GM08714 (cell line): Measurements from ENCODE around the gene CACNB1.

Experiments
- H3K4me3 ChIP-seq: fragments of 200-500 bp; sonication (Bioruptor generic); 2 replicates; pipeline ENCODE4 v1.5.1; 2014; ENCODE audit warnings: mild to moderate bottlenecking, low read length, inconsistent platforms
- ZNF274 ChIP-seq: IDR thresholded peaks from 2 replicates; pipeline ENCODE4 v1.6.1; 2012; ENCODE audit warnings: mild to moderate bottlenecking, low read depth, low read length

The CACNB1 gene

DNA sequence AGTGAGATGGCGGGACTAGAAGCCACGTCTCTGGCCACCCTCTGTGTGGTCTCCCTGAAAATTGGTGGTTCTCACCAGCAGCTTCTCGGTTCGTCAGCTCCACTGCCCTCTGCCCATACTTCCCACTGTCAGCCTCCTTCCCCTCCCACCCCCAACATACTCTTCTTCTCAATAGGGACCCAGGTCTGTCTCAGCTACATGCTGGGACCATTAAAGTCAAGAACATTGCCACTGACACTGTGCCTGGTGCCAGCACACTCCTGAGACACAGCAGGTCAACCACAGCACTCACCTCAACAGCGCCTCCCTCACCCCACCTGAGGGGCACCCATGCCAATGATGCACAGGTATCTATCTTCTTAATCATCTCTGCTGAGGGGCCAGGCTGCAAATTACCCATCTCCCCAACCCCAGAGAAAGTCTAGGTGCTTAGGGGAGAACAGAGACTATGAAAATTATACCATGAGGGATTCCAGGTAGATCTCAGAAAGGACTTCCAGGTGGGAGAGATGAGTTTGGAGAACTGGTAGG, 47.3 kb downstream of the CACNB1 start:
- no peak for TF ChIP-seq ZNF274
- no peak overlapping the region for H3K4me3 ChIP-seq

DNA sequence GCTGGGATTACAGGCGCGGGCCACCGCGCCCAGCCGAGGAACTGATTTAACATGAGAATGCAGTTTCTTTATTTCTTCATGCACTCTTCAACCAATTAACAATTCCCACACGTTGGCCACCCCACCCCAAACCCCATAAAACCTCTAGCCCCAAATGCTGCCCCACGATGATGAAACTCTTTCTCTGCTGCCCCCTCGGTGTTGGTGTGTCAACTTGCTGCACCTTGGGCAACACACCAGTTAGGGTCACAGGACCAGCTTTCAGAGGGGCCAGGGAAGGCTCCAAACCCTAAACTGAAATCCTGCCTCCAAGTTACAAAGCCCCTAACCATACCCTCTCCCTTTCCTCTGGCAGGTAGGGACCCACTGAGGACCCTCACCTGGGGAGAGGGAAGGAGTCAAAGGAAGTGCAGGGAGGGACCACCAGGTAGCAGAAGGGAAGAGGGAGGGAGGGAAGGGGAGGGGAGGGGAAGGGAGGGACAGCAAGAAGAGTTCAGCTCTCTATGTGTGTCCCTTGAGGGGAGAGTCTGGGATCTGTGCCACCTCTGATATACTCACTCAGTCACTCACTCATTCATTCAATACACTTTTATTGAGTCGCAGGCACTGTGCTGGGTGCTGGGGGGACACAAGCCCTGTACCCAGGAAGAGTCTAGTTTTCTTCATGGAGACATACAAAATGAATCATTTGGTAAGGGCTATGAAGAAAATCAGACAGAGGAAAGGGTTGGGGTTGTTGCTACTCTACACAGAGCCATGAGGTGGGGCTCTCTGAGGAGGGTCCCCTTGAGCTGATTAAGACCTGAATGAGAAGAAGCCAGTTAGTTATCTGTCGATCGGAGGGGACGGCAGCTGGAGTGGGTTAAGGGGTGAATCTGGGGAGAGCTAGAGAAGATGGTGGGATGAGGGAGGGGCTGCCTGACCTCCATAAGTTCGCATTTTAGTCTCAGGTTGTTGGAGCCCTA, 50.0 kb downstream of the CACNB1 start:
- TF ChIP-seq ZNF274: no peak
- no peak overlapping the region for H3K4me3 ChIP-seq

DNA sequence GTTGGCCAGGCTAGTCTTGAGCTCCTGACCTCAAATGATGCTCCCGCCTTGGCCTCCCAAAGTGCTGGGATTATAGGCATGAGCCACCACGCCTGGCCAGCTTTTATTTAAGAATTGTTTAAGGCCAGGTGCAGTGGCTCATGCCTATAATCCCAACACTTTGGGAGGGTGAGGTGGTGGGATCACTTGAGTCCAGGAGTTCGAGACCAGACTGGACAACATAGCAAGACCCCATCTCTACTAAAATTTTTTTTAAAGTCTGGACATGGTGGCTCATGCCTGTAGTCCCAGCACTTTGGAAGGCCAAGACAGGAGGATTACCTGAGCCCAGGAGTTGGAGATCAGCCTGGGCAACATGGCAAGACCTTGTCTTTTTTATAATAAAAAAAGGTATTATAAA, 51.2 kb downstream of the CACNB1 start:
- H3K4me3 ChIP-seq: no peak overlapping the region
- no peak for TF ChIP-seq ZNF274

DNA sequence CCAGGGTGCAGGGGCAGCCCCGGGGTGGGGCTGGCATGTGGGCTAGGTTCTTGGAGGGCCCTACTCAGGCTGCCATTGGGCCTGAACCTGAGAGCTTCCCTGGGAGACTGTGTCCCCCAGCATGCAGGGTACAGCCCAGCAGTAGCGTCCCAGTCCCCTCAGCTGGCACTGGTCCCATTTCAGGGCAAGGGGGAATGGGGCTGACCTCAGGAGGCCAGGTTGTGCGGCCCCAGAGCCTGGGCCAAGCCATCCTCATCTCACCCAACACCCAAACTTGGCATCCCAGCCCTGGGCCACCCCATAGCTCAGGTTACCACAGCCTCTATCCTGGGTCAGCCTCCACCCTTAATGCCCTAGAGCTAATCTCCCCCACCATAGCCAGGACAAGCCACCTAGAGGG, 52.3 kb downstream of the CACNB1 start:
- no peak overlapping the region for H3K4me3 ChIP-seq
- no peak for TF ChIP-seq ZNF274

DNA sequence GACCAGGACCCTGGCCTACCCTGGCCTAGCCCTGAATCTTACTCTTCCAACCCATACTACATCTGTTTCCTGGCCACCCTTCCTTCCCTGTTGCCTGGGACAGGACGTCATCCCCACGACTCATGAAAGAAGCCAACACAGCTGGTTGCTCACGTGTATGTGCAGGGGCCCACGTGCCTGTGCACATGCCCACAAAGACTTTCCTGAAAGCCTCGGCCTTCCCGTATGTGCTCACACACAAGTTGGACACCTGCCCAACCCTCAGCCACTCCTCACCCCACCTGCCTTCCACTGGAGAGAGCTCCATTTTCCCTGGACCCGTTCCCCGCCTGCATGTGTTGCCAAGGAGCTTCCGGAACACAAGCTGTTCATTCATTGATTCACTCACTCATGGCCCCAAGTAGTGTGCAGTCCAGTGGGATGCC, 53.0 kb downstream of the CACNB1 start:
- no peak overlapping the region for H3K4me3 ChIP-seq
- no peak for TF ChIP-seq ZNF274

DNA sequence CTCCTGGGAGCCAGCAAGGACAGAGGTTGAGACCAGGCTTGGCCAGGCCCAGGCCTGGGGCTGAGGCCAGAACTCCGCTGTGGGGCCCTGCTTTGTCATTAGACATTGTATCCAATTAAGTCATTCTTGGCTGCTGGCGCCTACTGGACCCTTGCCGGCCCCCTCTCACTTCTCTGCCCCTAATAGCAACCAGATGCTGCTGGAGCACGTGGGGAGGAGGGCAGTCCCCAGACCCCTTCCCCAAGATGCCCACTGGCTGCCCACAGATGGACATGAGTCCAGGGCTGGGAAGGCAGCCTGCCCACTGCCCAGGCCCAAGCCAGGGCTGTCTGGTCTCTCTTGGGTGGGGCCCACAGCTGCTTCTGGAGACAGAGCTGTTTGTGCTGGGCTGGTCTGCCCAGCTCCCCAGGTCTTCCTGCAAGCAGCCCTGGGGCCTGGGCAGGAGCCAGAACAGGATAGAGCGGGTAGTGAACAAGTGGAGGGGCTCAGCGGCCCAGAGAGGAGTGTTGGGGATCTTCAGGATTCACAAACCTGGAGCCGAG, 53.8 kb downstream of the CACNB1 start:
- no peak overlapping the region for H3K4me3 ChIP-seq
- TF ChIP-seq ZNF274: no peak

DNA sequence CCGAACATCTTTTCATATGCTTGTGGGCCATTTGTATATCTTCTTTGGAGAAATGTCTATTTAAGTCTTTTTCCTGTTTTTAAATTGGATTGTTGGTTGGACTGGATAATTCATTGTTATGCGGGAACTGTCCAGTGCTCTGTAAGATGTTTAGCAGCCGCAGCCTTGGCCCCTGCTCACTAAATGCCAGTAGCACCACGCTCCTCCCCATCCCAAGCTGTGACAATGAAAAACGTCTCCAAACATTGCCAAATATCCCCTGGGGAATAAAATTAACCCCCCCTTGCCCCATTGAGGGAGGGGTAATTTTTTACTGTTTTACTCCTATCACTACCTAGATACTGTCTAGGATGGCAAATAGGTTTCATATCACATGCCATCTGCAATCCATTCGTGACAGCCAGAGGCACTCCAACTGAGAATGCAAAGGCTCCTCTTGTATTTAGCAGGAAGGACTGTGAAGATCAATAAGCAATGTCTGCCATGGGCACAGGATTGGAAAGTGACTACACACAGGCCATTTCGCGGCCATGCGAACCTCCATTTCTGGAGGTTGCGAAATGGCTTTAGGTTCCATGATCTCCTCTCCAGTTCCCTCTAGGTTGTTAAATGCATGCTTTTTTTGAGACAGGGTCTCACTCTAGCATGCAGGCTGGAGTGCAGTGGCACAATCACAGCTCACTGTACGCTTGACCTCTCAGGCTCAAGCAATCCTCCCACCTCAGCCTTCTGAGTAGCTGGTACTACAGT, 55.4 kb downstream of the CACNB1 start:
- no peak overlapping the region for H3K4me3 ChIP-seq
- no peak for TF ChIP-seq ZNF274

DNA sequence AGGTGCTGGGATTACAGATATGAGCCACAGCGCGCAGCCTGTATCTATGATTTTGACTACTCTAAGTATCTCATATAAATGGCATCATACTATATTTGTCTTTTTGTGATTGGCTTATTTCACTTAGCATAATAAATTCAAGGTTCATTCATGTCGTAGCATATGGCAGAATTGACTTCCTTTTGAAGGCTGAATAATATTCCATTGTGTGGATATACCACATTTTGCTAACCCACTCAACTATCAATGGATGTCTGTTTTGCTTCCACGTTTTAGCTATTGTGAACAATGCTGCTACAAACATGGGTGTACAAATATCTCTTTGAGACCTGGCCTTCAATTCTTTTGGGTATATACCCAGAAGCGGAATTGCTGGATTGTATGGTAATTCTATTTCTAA, 56.2 kb downstream of the CACNB1 start:
- no peak for TF ChIP-seq ZNF274

DNA sequence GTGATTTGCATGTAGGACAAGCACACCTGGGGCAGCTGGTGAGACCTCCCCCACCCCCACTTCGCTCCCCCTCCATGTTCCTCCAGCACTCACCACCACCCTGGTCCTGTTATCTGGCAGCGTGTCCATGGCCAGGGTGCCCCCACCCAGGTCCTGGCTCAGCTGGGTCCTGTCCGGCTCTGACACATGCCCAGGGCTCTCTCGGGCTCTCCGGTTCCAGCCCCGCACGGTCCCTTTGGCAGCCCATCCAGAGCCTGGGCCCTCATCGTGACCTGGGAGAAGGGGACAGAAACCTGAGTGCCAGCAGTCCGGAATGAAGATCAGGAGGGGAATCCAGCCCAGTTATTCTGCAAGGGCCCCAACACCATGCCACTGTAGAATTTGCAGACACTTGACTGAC, 57.9 kb downstream of the CACNB1 start:
- no peak for TF ChIP-seq ZNF274

More for the DNA sequence above, 56.2 kb downstream of the CACNB1 start:
- no peak overlapping the region for H3K4me3 ChIP-seq

DNA sequence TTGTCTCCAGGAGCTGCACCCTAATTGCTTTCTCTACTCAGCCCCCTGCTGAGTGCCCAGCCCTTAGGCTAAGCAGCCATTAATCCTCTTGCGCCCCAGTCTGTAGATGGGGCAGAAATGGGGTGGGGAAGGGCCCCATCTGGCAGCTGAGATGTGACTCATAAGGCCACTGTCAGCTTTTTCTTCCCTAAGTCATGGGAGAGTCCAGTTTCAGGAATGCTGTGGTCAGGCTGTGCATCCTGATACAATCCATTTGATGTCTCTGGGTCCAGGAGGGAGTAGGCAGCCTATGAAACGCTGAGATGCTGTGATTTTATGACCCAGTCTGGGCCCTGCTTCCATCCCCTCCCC, 58.3 kb downstream of the CACNB1 start:
- H3K4me3 ChIP-seq: no peak overlapping the region
- no peak for TF ChIP-seq ZNF274

More for the DNA sequence above, 57.9 kb downstream of the CACNB1 start:
- H3K4me3 ChIP-seq: no peak overlapping the region

DNA sequence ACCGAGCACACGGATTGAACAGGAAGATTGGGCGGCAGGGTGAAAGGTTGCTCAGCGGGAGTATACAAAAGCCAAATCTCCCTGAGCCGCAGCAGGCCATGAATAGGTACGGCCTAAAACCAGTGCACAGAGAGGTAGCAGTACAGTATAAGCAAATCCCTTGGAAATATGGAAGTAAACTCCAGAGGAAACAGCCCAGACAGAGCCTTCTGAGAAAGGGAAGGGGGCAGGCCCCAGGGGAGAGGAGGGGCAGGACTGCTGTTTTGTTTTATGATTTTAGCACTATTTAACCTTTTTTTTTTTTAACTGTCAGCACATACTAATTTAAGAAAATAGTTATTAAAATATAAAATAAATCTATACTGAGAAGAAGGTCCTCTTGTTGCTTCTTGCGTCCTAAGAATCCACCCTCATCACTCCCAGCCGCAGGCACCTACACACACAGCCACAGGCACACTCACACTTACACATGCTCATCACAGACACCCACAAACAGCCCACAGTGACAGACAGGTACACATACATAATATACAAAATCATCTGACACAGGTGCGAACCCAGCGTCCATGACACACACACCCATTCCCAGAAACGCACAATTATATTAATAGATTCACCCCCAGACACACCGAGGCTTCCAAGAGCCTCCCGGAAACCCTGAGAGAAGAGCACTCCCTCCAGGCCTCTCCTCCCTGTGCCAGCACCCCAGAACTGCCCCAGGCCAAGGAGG, 58.9 kb downstream of the CACNB1 start:
- TF ChIP-seq ZNF274: no peak
- H3K4me3 ChIP-seq: no peak overlapping the region

DNA sequence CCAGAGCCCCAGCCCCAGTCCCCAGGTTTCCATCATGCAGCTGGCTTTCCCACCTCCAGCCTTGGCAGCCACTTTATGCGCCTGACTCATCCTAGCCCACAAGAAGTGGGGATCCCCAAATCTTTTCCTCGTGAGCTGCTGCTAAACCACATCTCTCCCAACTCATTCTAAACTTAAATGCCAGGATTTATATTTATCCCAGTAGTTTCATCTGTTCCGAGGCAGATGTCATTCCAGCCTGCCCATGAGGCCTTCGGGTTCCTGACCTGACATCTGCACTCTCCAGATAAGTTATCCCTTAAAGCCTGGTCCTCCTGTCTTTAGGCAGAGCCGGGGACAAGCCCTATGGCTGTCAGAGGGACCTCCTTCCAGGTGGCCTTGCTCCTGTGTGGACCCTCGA, 62.6 kb downstream of the CACNB1 start:
- no peak for TF ChIP-seq ZNF274
- no peak overlapping the region for H3K4me3 ChIP-seq

DNA sequence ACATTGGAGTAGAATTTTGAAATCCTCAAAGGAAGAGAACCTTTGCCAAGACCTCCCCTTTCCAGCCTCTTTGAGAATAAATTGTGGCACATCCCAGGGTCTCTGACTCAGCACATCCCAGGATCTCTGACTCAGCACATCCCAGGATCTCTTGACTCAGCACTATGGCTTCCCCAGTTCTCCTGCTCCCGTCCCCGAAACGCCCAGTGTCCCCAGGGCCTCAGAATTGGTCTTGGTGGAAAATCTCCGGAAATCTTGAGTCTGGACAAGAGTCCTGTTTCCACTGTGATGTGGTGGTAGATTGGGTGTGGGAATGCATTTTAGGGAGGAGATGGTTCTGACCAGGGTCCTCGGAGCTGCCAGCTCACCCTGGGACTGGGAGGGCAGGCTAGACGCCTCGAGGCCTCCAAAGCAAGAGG, 65.3 kb downstream of the CACNB1 start:
- TF ChIP-seq ZNF274: no peak

DNA sequence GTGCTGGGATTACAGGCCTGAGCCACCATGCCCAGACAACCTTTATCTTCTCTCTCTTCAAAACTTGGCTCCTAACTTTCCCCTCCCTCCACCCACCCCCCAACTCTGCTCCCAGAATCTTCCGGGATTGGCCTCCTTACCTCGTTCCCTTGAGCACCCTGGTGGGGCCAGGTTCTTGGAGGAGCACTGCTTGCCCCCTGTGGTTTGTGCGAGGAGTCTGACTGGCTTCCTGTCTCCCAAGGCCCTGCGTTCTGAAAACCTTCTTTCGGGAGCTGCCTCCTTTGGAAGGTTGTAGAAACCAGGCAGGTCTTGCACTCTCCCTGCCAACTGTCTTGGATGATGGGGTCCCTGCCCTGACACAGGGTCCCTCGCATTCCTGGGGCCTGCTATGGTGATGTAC, 65.9 kb downstream of the CACNB1 start:
- H3K4me3 ChIP-seq: no peak overlapping the region

More for the DNA sequence above, 65.3 kb downstream of the CACNB1 start:
- no peak overlapping the region for H3K4me3 ChIP-seq

More for the DNA sequence above, 65.9 kb downstream of the CACNB1 start:
- TF ChIP-seq ZNF274: no peak
